Prostate gland (tissue), 2 donors: ENCODE results near the gene ADARB2. TPM values are rescaled to one million over a fixed set of nuclear protein-coding genes. Genes with fewer than 3 reads are reported as not detected.

Experiments used
- DNase-seq: peaks from one replicate; pipeline ENCODE4 v3.0.0-alpha.2; 2019; ENCODE audit warnings: low spot score
- H3K27ac ChIP-seq, 2 donors: fragments of 200-600 bp; sonication (generic); 2 replicates each; pipeline ENCODE4 v1.5.1; 2017 to 2019
- H3K27me3 ChIP-seq: fragments of 200-600 bp; sonication (generic); replicated peaks from 2 replicates; pipeline ENCODE4 v1.5.1; 2019; ENCODE audit not compliant: insufficient read depth
- H3K36me3 ChIP-seq, 2 donors: fragments of 200-600 bp; sonication (generic); 1 replicate in 1 of 2; 2 replicates in 1 of 2; pipeline versions ENCODE4 v1.5.1 to v1.8.1; 2017 to 2019
- H3K4me1 ChIP-seq: fragments of 200-600 bp; sonication (generic); replicated peaks from 2 replicates; pipeline ENCODE4 v1.5.1; 2019
- H3K4me3 ChIP-seq, 2 donors: fragments of 200-600 bp; sonication (generic); 2 replicates each; pipeline ENCODE4 v1.5.1; 2017 to 2019
- H3K9me3 ChIP-seq: fragments of 200-600 bp; sonication (generic); 2 replicates; pipeline ENCODE4 v1.5.1; 2017
- POLR2A ChIP-seq: fragments of 450-650 bp; IDR thresholded peaks from one replicate; pipeline ENCODE4 v1.6.1; 2016; ENCODE audit warnings: antibody characterized with exemption, mild to moderate bottlenecking
- POLR2AphosphoS5 ChIP-seq: sonication (generic); formaldehyde crosslinking; IDR thresholded peaks from one replicate; pipeline ENCODE4 v1.6.1; 2017; ENCODE audit warnings: antibody characterized with exemption
- WGBS: methylation state at CpG from one replicate; pipeline ENCODE4 v1.1.5; 2018; 5-methylcytosine and 5-hydroxymethylcytosine counted together
- intact Hi-C: fragments of 100-400 bp; cut with DNase I; formaldehyde crosslinking; loops from one replicate; pipeline ENCODE4 v1.14.2; 2022
- total RNA-seq, 2 donors: library from RNA; depleted of rRNA; stranded (reverse); fragments of >200 nt; gene quantifications; one replicate each; pipeline ENCODE4 v1.1.0, GENCODE V29; 2016
- TF ChIP-seq, protein P1 (sequence below), 4 experiments: fragments of 200-600 bp in 2 of 4; fragments of 450-650 bp in 2 of 4; sonication (generic) in 2 of 4; IDR thresholded peaks; 1 replicate in 3 of 4; 2 replicates in 1 of 4; pipeline ENCODE4 v1.5.1; 2016 to 2019; ENCODE audit warnings: antibody characterized with exemption in 4 of 4, mild to moderate bottlenecking in 2 of 4, moderate library complexity in 2 of 4

The ADARB2 gene
- total RNA-seq, 2 donors from 2014 or later, result 0.36 to 10.5 TPM

DNA sequence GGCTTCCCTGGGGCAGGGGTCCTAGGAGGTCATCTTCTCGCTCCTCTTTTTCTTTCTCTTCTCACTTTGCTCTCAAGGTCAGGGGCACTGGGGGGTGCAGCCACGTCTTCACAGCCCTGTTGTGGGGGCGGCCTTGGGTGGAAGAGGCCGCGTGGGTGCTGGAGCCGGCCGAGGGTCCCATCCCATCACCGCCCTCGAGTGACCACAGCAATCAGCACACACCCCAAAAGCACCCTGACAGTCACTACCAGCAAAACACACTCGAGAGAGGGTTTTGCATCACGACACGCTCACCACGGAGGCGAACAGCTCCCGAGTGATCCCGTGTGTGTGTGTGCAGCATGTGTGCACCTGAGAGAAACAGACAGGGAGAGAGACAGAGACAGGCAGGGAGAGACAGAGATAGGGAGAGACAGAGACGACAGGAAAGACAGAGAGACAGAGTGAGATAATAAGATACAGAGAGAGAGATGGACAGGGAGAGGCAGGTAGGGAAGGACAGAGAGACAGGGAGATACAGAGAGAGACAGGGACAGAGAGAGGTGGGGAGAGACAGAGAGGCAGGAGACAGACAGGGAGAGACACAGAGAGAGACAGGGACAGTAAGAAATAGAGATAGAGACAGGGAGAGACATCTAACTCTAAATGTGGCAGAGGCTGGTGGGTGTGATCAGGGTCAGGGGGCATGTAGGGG, 580.3 kb downstream of the ADARB2 start:
- TF ChIP-seq, protein P1, sequence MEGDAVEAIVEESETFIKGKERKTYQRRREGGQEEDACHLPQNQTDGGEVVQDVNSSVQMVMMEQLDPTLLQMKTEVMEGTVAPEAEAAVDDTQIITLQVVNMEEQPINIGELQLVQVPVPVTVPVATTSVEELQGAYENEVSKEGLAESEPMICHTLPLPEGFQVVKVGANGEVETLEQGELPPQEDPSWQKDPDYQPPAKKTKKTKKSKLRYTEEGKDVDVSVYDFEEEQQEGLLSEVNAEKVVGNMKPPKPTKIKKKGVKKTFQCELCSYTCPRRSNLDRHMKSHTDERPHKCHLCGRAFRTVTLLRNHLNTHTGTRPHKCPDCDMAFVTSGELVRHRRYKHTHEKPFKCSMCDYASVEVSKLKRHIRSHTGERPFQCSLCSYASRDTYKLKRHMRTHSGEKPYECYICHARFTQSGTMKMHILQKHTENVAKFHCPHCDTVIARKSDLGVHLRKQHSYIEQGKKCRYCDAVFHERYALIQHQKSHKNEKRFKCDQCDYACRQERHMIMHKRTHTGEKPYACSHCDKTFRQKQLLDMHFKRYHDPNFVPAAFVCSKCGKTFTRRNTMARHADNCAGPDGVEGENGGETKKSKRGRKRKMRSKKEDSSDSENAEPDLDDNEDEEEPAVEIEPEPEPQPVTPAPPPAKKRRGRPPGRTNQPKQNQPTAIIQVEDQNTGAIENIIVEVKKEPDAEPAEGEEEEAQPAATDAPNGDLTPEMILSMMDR (IDR thresholded peaks at IDR 0.05), result no peak
- TF ChIP-seq POLR2A, result no peak
- TF ChIP-seq POLR2AphosphoS5, result no peak
- no peaks in the 10 kb centered on the region for H3K36me3 ChIP-seq
- H3K27me3 ChIP-seq, result no peaks in the 10 kb centered on the region
- DNase-seq, result no peak
- no peaks in the 10 kb centered on the region for H3K9me3 ChIP-seq
- no peak overlapping the region for H3K27ac ChIP-seq
- no peak overlapping the region for H3K4me3 ChIP-seq
- 92% methylated on average over 17 of the region's 17 CpGs for WGBS
- H3K4me1 ChIP-seq, result no peaks in the 10 kb centered on the region
- intact Hi-C loops, result no loop called here

DNA sequence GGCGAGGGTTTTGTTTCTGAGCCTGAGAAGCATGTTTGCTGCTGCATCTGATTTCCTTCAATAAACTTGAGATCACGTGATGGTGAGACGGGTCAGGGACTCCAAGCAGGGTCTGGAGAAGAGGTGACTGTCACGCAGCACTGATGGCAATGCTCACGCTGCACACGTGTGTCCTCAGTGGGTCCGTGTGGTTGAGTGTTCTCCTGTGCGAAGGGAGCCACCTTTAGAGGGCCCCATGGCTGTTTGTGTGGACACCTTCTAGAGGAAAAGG, 580.8 kb downstream of the ADARB2 start:
- H3K4me1 ChIP-seq, result no peaks in the 10 kb centered on the region
- intact Hi-C loops, result no loop called here
- DNase-seq, result no peak
- no peaks in the 10 kb centered on the region for H3K27me3 ChIP-seq
- WGBS, result 86% methylated on average over 8 of the region's 8 CpGs
- no peak overlapping the region for H3K27ac ChIP-seq
- H3K9me3 ChIP-seq, result no peaks in the 10 kb centered on the region
- TF ChIP-seq, protein P1 (IDR thresholded peaks at IDR 0.05), result no peak
- TF ChIP-seq POLR2AphosphoS5 (no peak), POLR2A (no peak)
- no peaks in the 10 kb centered on the region for H3K36me3 ChIP-seq
- H3K4me3 ChIP-seq, result no peak overlapping the region

DNA sequence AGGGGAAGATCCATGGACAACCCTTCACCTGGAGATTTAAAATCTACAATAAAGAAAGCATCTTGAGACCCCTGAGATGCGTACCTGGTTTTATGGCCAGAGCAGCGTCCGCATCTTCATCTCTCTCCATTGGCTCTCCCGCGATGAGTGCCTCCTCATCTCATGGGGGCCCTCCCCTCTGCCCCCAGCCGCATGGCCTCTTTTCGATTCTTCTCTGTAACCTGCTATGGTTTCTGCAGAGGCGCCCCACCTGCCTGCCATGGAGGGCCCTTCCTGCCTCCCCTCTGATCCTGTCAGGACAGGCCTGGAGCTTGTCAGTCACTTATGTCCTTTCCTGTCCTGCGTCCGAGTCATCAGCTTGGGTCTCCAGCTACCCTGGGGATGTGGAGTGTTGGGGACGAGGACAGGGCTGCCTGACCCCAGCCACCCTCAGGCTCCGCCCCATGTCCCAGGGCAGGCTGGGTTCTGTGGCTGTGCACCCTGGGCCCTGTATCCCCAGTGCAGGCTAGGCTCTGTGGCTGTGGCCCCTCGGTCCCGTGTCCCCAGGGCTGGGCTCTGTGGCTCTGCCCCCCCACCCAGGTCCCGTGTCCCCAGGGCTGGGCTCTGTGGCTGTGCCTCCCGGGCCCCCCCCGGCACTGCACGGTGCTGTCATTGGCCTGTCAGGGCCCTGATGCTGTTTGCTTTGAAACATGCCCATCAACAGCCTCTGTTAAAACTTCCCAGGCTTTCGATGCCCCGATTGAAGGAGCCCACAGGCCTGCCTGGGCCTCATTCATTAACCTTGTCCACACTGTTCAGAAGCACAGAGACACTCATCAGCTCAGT, 581.3 kb downstream of the ADARB2 start:
- no peak overlapping the region for H3K27ac ChIP-seq
- no peaks in the 10 kb centered on the region for H3K9me3 ChIP-seq
- no peaks in the 10 kb centered on the region for H3K36me3 ChIP-seq
- intact Hi-C loops, result no loop called here
- DNase-seq, result no peak
- TF ChIP-seq POLR2A, result no peak
- TF ChIP-seq, protein P1 (IDR thresholded peaks at IDR 0.05), result no peak
- TF ChIP-seq POLR2AphosphoS5, result no peak
- H3K27me3 ChIP-seq, result no peaks in the 10 kb centered on the region
- 85% methylated on average over 18 of the region's 20 CpGs for WGBS
- no peaks in the 10 kb centered on the region for H3K4me1 ChIP-seq
- H3K4me3 ChIP-seq, result no peak overlapping the region

DNA sequence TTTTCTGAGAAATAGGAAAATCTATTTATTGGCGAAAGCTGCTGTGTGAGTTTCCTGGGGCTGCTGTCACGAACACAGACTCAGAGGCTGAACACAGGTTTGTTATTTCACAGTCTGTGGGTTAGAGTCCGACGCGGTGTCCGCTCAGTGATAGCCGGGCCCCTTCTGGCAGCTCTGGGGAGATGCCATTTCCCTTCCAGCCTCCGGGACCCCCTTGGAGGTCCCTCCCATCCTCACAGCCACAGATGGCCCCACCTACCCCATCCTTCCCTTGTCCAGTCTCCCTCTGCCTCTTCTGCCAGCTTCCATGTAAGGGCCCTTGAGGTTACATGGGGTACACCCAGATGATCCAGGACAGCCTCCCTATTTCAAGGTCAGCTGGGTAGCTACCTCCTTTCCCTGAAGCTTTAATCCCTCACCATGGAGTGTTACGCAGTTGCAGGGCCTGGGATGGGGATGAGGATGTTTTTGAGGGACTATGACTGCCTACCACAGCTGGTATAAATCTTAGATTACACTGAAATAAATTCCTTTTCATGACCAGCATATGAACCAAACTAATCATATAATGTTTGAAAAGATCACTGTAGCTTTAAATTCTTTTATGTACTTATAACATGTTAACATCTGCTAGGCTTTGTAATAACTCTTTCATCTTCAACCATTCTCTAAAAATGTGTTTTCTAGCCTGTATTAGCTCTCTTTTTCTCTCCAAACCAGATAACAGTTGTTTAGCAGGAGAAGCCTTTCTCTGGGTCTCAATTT, 582.6 kb downstream of the ADARB2 start:
- DNase-seq, result no peak
- intact Hi-C loops, result no loop called here
- 84% methylated on average over 9 of the region's 9 CpGs for WGBS

More for the DNA sequence above, 582.6 kb downstream of the ADARB2 start:
- Histone ChIP-seq H3K4me3 (no peak overlapping the region), H3K27me3 (no peaks in the 10 kb centered on the region), H3K4me1 (no peaks in the 10 kb centered on the region), H3K36me3 (no peaks in the 10 kb centered on the region), H3K9me3 (no peaks in the 10 kb centered on the region), H3K27ac (no peak overlapping the region)
- TF ChIP-seq, protein P1 (IDR thresholded peaks at IDR 0.05), result no peak
- TF ChIP-seq POLR2A (no peak), POLR2AphosphoS5 (no peak)
